Lower lobe of right lung (tissue), 2 donors: ENCODE measurements around the gene PCDH1. TPM values are rescaled to one million over a fixed set of nuclear protein-coding genes. Genes with fewer than 3 reads are reported as not detected.
A peak's percentile ranks its signal among the peaks of the same experiment; 100 is the strongest.

Experiments
- ATAC-seq, 2 donors: fragments of 200-7000 bp; cut with Tn5 transposase; one replicate each; pipeline ENCODE4 v1.9.1; 2020 to 2022; ENCODE audit warnings: mild to moderate bottlenecking in 2 of 2, moderate library complexity in 2 of 2
- DNase-seq: peaks from one replicate; pipeline ENCODE4 v3.0.0-alpha.2; 2020
- H3K27ac ChIP-seq: fragments of 200-600 bp; one replicate; pipeline ENCODE4 v1.8.0; 2022
- H3K27me3 ChIP-seq: fragments of 200-600 bp; one replicate; pipeline ENCODE4 v1.8.0; 2022; ENCODE audit warnings: low read depth
- H3K36me3 ChIP-seq: fragments of 200-600 bp; one replicate; pipeline ENCODE4 v1.8.0; 2022; ENCODE audit warnings: mild to moderate bottlenecking
- H3K4me1 ChIP-seq: fragments of 200-600 bp; one replicate; pipeline ENCODE4 v1.8.0; 2022
- H3K4me3 ChIP-seq: fragments of 200-600 bp; one replicate; pipeline ENCODE4 v1.8.0; 2022; ENCODE audit warnings: mild to moderate bottlenecking
- H3K9me3 ChIP-seq: fragments of 200-600 bp; one replicate; pipeline ENCODE4 v1.8.0; 2022
- CTCF ChIP-seq: fragments of 200-600 bp; IDR thresholded peaks from one replicate; pipeline ENCODE4 v1.8.0; 2022; ENCODE audit warnings: antibody characterized with exemption, mild to moderate bottlenecking
- intact Hi-C: fragments of 100-400 bp; cut with DNase I; formaldehyde crosslinking; loops from one replicate; pipeline ENCODE4 v1.11.0; 2022
- total RNA-seq: library from RNA; stranded (reverse); fragmentation: NEBNext Ultra II Directional; extraction: Animal tissue kit (Norgen Biotek cat#: 25700); gene quantifications from one replicate; pipeline ENCODE4 v1.2.1, GENCODE V29; 2021
- donor health status: DM: no; HTN: yes; CAD: no; lungs with severe emphysema.

PCDH1 gene
- total RNA-seq, 1 donor from 2014 or later: 55.7 TPM

GRCh38 chr5:141811287-141812155 is 66.7 kb downstream of the PCDH1 start:
- intact Hi-C loops: no loop called here
- Histone ChIP-seq H3K4me3 (no peak overlapping the region), H3K27ac (no peak overlapping the region), H3K27me3 (peaks cover 9% of the 10 kb centered on the region), H3K4me1 (peaks cover 7% of the 10 kb centered on the region), H3K36me3 (no peaks in the 10 kb centered on the region), H3K9me3 (no peaks in the 10 kb centered on the region)
- ATAC-seq: peak; percentile 14 to 54
- no peak for DNase-seq
- peak; percentile 56 for TF ChIP-seq CTCF

- ATAC-seq: no peak
- Histone ChIP-seq H3K9me3 (no peaks in the 10 kb centered on the region), H3K4me1 (peaks cover 14% of the 10 kb centered on the region), H3K27ac (no peak overlapping the region), H3K27me3 (peaks cover 17% of the 10 kb centered on the region), H3K36me3 (no peaks in the 10 kb centered on the region), H3K4me3 (no peak overlapping the region)
- intact Hi-C loops: no loop called here
- no peak for DNase-seq
- no peak for TF ChIP-seq CTCF
Measured at GRCh38 chr5:141810702-141811101, 67.5 kb downstream of the PCDH1 start.

- Histone ChIP-seq H3K27me3 (peaks cover 26% of the 10 kb centered on the region), H3K27ac (no peak overlapping the region), H3K36me3 (no peaks in the 10 kb centered on the region), H3K4me3 (no peak overlapping the region), H3K9me3 (no peaks in the 10 kb centered on the region), H3K4me1 (peaks cover 25% of the 10 kb centered on the region)
- DNase-seq: no peak
- TF ChIP-seq CTCF: no peak
- ATAC-seq: no peak
- intact Hi-C loops: no loop called here
Measured at GRCh38 chr5:141809380-141810096, 68.7 kb downstream of the PCDH1 start.

GRCh38 chr5:141808857-141809256 is 69.4 kb downstream of the PCDH1 start:
- H3K9me3 ChIP-seq: no peaks in the 10 kb centered on the region
- DNase-seq (no peak), ATAC-seq (no peak)
- peaks cover 28% of the 10 kb centered on the region for H3K27me3 ChIP-seq
- H3K36me3 ChIP-seq: no peaks in the 10 kb centered on the region
- no peak overlapping the region for H3K4me3 ChIP-seq
- H3K4me1 ChIP-seq: peaks cover 32% of the 10 kb centered on the region
- no peak for TF ChIP-seq CTCF
- intact Hi-C loops: no loop called here
- H3K27ac ChIP-seq: no peak overlapping the region

- no peak overlapping the region for H3K27ac ChIP-seq
- no peaks in the 10 kb centered on the region for H3K36me3 ChIP-seq
- no peak for DNase-seq
- peaks cover 35% of the 10 kb centered on the region for H3K4me1 ChIP-seq
- no peak for ATAC-seq
- intact Hi-C loops: no loop called here
- peaks cover 28% of the 10 kb centered on the region for H3K27me3 ChIP-seq
- no peak overlapping the region for H3K4me3 ChIP-seq
- TF ChIP-seq CTCF: no peak
- H3K9me3 ChIP-seq: no peaks in the 10 kb centered on the region
Measured at GRCh38 chr5:141807732-141808131, 70.5 kb downstream of the PCDH1 start.
